ENCODE data around the gene MTERF4. TPM values are rescaled to one million over a fixed set of nuclear protein-coding genes. Genes with fewer than 3 reads are reported as not detected.

MTERF4 gene
- total and polyA plus RNA-seq, 2 of the 8 experiments (the other 6 are each of a cell fraction or from before 2014, with no cell fraction given): 25.9 to 28.5 TPM

DNA sequence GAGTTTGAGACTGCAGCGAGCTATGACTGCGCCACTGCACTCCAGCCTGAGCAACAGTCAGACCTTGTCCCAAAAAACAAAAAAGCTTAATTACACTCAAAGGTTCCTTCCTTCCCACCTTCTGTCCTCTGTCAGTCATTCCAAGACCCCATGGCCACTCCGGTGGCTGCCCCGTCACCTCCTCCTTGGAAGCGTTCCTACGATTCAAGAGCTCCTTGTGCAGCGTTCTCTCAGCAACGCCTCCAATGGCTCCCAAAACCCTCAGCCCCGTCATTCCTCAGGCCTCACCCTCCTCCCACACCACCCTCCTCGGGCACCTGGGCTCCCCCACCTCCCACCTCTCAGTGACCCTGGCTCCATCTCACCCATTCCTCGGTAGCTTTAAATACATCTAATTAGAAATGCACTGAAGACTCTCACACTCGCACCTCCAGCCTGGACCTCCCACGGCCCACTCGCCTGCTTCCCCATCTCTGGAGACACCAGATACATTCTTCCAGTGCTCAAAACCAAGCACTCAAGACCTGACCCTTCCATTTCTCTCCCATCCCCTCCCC lies 39.2 kb upstream of the MTERF4 start (continued):
- no peak for TF ChIP-seq CHD7 (IDR thresholded peaks at IDR 0.05; ENCODE audit: insufficient replicate concordance, low read length)
- TF ChIP-seq SRF (IDR thresholded peaks at IDR 0.05; ENCODE audit: low read depth, low read length): no peak
- TF ChIP-seq BRCA1 (IDR thresholded peaks at IDR 0.05; ENCODE audit: low read depth, low read length): no peak
- no peak for TF ChIP-seq NANOG (IDR thresholded peaks at IDR 0.05; ENCODE audit: insufficient read depth, low read depth, low read length, poor library complexity, severe bottlenecking)
- no peak for TF ChIP-seq SP1 (IDR thresholded peaks at IDR 0.05; ENCODE audit: low read depth, low read length)
- TF ChIP-seq EGR1 (IDR thresholded peaks at IDR 0.05; ENCODE audit: borderline replicate concordance, low read depth, low read length): no peak
- TF ChIP-seq BACH1 (IDR thresholded peaks at IDR 0.05; ENCODE audit: low read length): no peak
- no peak for TF ChIP-seq SP4 (IDR thresholded peaks at IDR 0.05; ENCODE audit: low read length)
- TF ChIP-seq POU5F1 (IDR thresholded peaks at IDR 0.05; ENCODE audit: low read depth, low read length): no peak
- no peak for TF ChIP-seq SAP30 (IDR thresholded peaks at IDR 0.05; ENCODE audit: insufficient read depth, insufficient replicate concordance, low read length)
- no peak for TF ChIP-seq HDAC2 (IDR thresholded peaks at IDR 0.05; ENCODE audit: borderline replicate concordance in 1 of 2, low read depth in 2 of 2, low read length in 2 of 2)
- TF ChIP-seq CBX8 (IDR thresholded peaks at IDR 0.05; ENCODE audit: borderline replicate concordance, low read depth, low read length): no peak

Measured in H1 (cell line).